ENCODE data around the gene YIF1B. TPM values are rescaled to one million over a fixed set of nuclear protein-coding genes. Genes with fewer than 3 reads are reported as not detected.

YIF1B gene
- total RNA-seq, 3 donors from 2014 or later (not counting 1 experiment from before 2014, with no cell fraction given): 23.2 to 28.4 (median 24.1) TPM

- peak in 1 of 2 donors; percentile 74 for DNase-seq
- Mint-ChIP-seq H3K27me3 (ENCODE audit: low read depth in 2 of 2) (peaks cover 5 to 19% of the 10 kb centered on the region in 2 donors), H3K9me3 (no peaks in the 10 kb centered on the region), H3K4me3 (peak overlapping the region; percentile 81), H3K36me3 (no peaks in the 10 kb centered on the region), H3K4me1 (peaks cover 0 to 19% of the 10 kb centered on the region in 2 donors), H3K27ac (no peak overlapping the region)
- Histone ChIP-seq H3K4me3 (ENCODE audit: low read length) (peak overlapping the region; percentile 43), H3K4me1 (ENCODE audit: control insufficient read depth, insufficient read depth, low read length) (peaks cover 23% of the 10 kb centered on the region), H3K36me3 (ENCODE audit: control insufficient read depth, insufficient read depth, low read length) (no peaks in the 10 kb centered on the region), H3K27ac (ENCODE audit: low read length) (no peak overlapping the region), H3K27me3 (ENCODE audit: control insufficient read depth, insufficient read depth, low read length) (peaks cover 3% of the 10 kb centered on the region), H3K9me3 (ENCODE audit: control insufficient read depth, insufficient read depth, low read length) (no peaks in the 10 kb centered on the region)
- TF ChIP-seq, protein P1, sequence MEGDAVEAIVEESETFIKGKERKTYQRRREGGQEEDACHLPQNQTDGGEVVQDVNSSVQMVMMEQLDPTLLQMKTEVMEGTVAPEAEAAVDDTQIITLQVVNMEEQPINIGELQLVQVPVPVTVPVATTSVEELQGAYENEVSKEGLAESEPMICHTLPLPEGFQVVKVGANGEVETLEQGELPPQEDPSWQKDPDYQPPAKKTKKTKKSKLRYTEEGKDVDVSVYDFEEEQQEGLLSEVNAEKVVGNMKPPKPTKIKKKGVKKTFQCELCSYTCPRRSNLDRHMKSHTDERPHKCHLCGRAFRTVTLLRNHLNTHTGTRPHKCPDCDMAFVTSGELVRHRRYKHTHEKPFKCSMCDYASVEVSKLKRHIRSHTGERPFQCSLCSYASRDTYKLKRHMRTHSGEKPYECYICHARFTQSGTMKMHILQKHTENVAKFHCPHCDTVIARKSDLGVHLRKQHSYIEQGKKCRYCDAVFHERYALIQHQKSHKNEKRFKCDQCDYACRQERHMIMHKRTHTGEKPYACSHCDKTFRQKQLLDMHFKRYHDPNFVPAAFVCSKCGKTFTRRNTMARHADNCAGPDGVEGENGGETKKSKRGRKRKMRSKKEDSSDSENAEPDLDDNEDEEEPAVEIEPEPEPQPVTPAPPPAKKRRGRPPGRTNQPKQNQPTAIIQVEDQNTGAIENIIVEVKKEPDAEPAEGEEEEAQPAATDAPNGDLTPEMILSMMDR (IDR thresholded peaks at IDR 0.05): no peak
- intact Hi-C loops (cut with micrococcal nuclease): no loop called here
- WGBS (ENCODE audit: insufficient coverage): under 1% methylated on average over 37 of the region's 37 CpGs
- ATAC-seq: peak; percentile 68 to 78 (median 74)
Observed at GRCh38 chr19:38361633-38362075, 45.9 kb upstream of the YIF1B start.

- Histone ChIP-seq H3K9me3 (ENCODE audit: control insufficient read depth, insufficient read depth, low read length) (no peaks in the 10 kb centered on the region), H3K4me3 (ENCODE audit: low read length) (peak overlapping the region; percentile 43), H3K4me1 (ENCODE audit: control insufficient read depth, insufficient read depth, low read length) (peaks cover 23% of the 10 kb centered on the region), H3K27ac (ENCODE audit: low read length) (no peak overlapping the region), H3K27me3 (ENCODE audit: control insufficient read depth, insufficient read depth, low read length) (peaks cover 3% of the 10 kb centered on the region), H3K36me3 (ENCODE audit: control insufficient read depth, insufficient read depth, low read length) (no peaks in the 10 kb centered on the region)
- peaks cover 0 to 19% of the 10 kb centered on the region in 2 donors for H3K4me1 Mint-ChIP-seq
- no peaks in the 10 kb centered on the region for H3K36me3 Mint-ChIP-seq
- TF ChIP-seq, protein P1 (IDR thresholded peaks at IDR 0.05): no peak
- H3K27ac Mint-ChIP-seq: peak overlapping the region in 1 of 2 donors; percentile 63
- 20% methylated on average over 23 of the region's 23 CpGs for WGBS (ENCODE audit: insufficient coverage)
- peak overlapping the region; percentile 81 for H3K4me3 Mint-ChIP-seq
- intact Hi-C loops (cut with micrococcal nuclease): no loop called here
- no peaks in the 10 kb centered on the region for H3K9me3 Mint-ChIP-seq
- no peak for DNase-seq
- H3K27me3 Mint-ChIP-seq (ENCODE audit: low read depth in 2 of 2): peaks cover 5 to 15% of the 10 kb centered on the region in 2 donors
- ATAC-seq: peak in 1 of 3 donors; percentile 7
Observed at GRCh38 chr19:38360839-38361631, 45.3 kb upstream of the YIF1B start.

DNA sequence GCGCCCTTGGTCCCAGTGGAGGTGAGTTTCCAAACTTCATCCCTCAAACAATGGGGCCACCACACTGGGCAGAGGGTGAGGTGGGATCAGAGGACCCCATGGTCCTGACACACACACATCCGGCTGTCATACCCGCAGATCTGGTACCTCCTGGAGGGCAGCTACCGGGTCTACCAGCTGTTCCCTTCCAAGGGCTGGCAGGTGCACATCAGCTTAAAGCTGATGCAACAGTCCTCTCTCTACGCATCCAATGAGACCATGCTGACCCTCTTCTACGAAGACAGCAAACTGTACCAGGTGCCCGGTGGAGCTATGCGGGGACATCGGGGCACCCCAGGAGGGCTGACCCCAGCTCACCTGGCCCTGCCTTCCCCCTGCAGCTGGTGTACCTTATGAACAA is 44.6 kb upstream of the YIF1B start:
- H3K4me3 ChIP-seq (ENCODE audit: low read length): no peak overlapping the region
- peak overlapping the region; percentile 77 for H3K4me3 Mint-ChIP-seq
- peaks cover 3% of the 10 kb centered on the region for H3K27me3 ChIP-seq (ENCODE audit: control insufficient read depth, insufficient read depth, low read length)
- H3K36me3 ChIP-seq (ENCODE audit: control insufficient read depth, insufficient read depth, low read length): no peaks in the 10 kb centered on the region
- H3K9me3 ChIP-seq (ENCODE audit: control insufficient read depth, insufficient read depth, low read length): no peaks in the 10 kb centered on the region
- WGBS (ENCODE audit: insufficient coverage): 87% methylated on average over 9 of the region's 9 CpGs
- H3K4me1 Mint-ChIP-seq: peaks cover 0 to 19% of the 10 kb centered on the region in 2 donors
- H3K9me3 Mint-ChIP-seq: no peaks in the 10 kb centered on the region
- no peak overlapping the region for H3K27ac Mint-ChIP-seq
- intact Hi-C loops (cut with micrococcal nuclease): no loop called here
- H3K27ac ChIP-seq (ENCODE audit: low read length): no peak overlapping the region
- peaks cover 23% of the 10 kb centered on the region for H3K4me1 ChIP-seq (ENCODE audit: control insufficient read depth, insufficient read depth, low read length)
- peaks cover 5 to 15% of the 10 kb centered on the region in 2 donors for H3K27me3 Mint-ChIP-seq (ENCODE audit: low read depth in 2 of 2)
- H3K36me3 Mint-ChIP-seq: no peaks in the 10 kb centered on the region
- DNase-seq (no peak), ATAC-seq (no peak)
- TF ChIP-seq, protein P1 (IDR thresholded peaks at IDR 0.05): no peak

Data from natural killer cell (primary cell).